ENCODE results near the gene AQP3.
"Not testable (repeated sequence)": the region's sequence is repeated elsewhere in the genome, so short reads cannot be mapped to it uniquely, and the experiment has no call there.

AQP3 gene

GRCh38 chr9:33440609-33441008 is 6.8 kb downstream of the AQP3 start:
- DNase-seq (ENCODE audit: low spot score) = no peak

DNA sequence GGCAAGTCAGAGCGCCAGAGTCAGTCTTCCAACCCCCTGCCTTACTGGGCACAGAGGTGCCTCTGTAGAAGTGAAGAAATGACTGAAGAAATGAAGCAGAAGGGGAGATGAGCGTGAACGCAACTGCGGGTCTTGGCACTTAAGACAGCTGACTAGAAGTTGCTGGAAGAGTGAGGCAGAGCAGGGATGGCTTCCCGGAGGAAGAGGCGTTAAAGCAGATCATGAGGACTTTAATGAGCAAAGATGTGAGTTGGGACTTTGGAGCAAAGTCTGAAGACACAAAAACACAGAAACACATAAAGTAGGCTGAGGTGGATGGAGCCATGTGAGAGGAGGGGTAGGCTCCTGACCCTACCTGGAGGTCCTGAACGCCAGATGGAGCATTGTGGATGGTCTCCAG is 7.2 kb downstream of the AQP3 start:
- no peak for DNase-seq (ENCODE audit: low spot score)

- no peak for DNase-seq (ENCODE audit: low spot score)
These were observed 7.7 kb downstream of the AQP3 start for GRCh38 chr9:33439731-33440130.

DNA sequence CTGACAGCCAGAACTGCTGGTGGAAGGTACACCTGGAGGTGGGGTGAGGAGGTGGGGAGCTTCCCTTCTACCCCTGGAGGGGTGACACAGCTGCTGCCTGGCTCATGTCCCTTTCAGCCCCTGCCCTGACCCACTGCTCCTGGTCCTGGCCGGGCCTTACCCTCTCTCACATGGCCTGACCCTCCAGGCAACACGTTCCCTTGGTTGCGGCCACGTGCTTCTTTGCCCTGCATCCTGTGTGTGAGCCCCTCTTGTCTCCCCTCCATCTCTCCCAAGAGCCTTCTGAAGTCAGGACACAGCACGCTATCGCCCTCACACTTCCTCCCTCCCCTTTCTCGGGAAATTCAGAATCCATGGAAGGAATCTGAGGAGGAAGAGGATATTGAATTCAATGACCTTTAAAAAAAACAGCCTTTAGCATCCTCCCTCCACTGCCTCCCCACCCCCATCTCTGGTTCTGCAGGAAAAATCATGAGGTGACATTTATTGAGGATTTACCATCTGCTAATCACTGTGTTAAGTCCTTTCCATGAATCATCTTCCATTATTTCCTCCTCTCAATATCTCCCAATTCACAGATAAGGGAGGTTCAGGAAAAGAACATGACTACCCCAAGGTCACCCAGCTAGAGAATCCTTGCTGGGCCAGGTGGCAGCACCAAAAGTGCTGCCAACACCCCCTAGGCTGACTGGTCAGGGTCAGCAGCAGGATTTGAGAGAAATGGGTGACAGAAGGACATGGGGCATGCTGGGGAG is 8.3 kb downstream of the AQP3 start:
- DNase-seq (ENCODE audit: low spot score) = no peak

- no peak for DNase-seq (ENCODE audit: low spot score)
These were observed 9.5 kb downstream of the AQP3 start for GRCh38 chr9:33437898-33438297.

GRCh38 chr9:33437205-33437604 is 10.2 kb downstream of the AQP3 start:
- DNase-seq (ENCODE audit: low spot score) = no peak

DNA sequence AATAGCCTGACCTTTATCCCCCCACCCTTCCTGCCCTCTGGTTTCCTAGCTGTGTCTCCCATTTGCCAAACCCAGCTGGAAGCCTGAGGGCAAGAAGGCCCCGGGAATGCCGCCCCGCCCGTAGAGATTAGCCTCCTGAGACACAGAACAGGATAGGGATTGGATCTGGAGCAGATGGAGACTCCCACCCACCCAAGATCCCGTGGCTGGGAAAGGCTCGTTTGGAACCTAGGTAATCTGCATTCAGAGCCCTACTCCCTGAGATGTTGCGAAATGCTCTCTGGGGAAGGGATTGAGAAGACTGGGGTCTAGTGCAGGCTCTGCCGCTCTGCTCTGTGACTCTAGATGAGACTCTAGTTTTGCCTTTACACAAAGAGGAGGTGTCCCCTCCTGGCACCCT is 10.9 kb downstream of the AQP3 start:
- DNase-seq (ENCODE audit: low spot score) = no peak

DNA sequence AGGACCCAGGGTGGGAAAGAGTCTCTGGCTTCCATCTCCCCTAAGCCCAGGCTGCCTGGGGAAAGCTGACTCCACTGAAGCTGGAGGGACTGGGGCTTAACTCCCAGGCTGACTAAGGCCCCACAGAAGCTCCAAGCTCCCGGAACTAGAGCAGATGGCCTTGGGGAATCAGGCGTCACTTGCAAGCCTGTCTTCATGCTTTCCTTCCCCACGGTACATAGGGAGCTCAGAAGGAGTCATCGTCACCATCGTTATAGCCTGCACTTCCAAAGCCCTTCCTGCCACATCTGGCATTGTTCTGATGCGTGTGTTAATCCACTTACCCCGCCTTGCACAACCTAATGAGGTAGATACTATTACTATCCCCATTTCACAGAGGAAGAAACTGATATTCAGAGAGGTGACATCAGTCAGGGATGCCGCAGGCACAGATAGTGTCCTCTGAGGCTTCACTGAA is 11.5 kb downstream of the AQP3 start:
- no peak for DNase-seq (ENCODE audit: low spot score)

DNA sequence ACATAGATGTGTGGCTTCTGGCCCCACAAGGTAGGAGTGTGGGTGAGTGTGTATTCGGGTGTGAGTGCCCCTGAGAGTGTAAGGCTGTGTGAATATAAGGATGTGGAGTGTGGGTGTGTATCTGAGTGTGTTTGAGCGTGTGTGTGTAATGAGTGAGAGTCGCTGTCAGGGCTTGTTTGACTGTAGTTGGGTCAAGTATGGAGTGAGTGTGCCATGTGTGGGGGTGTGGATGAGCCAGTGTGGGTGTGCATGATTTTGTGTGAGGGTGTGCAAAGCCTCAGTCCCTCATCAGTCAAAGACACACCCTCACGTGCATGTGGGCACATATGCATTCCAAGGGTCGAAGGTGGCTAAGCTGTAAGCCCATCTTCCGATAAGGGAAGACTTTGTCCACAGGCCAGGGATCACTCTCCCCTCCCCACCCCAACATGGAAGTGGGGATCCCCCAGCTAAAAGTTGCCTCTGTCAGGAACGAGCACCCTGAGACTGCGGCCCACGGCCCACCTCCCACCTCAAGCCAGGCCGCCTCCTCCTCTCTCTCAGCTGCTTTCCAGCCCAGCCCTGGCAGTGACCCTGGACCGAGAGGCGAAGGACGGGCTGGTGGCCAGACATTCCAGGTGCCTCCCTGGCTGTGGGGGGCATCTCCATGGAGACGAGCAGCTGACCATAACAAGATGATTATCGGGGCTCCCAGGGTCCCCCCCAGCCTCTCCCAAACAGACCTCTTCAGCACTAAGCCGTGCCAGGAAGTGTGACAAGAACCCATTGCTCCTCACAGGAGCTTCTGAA is 12.9 kb downstream of the AQP3 start:
- no peak for DNase-seq (ENCODE audit: low spot score)

DNA sequence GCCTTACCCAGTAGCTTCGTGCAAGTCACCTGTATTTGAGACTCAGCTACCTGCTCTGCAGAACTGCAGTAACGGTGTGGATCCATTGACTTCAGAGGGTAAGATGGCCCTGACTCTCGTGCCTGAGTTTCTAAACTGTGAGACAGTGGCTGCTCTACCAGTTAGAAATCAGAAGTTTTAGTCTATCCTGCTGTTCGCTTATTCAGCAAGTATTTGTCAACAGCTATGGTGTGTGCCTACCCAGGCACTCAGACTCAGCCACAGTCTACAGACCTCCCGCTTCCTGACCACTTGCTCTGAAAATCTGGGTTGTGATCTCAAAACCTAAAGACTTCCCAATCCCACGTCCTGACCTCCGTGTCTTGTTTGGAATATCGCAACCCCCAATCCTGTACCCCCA is 13.5 kb downstream of the AQP3 start:
- DNase-seq (ENCODE audit: low spot score) = no peak

DNA sequence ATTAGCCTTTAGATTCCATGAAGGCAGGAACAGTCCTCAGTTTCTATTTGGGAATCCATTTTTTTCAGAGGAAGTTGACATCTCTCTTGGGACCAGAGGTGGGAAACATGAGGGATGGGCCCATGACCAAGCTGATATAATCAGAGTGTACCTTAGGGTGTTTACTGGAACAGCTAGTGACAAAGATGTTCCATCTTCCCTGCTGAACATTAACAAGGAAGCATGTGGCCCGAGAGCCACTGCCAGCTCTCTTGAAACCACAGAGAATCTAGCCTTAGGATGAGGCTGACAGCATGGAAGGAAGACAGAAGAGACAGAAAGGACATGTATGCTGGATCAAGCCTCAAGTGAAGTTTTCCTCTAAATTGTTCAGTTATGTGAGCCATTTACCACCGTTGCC is 16.0 kb downstream of the AQP3 start:
- no peak for DNase-seq (ENCODE audit: low spot score)

- DNase-seq (ENCODE audit: low spot score) = no peak
These were observed 16.5 kb downstream of the AQP3 start for GRCh38 chr9:33430942-33431341.

DNA sequence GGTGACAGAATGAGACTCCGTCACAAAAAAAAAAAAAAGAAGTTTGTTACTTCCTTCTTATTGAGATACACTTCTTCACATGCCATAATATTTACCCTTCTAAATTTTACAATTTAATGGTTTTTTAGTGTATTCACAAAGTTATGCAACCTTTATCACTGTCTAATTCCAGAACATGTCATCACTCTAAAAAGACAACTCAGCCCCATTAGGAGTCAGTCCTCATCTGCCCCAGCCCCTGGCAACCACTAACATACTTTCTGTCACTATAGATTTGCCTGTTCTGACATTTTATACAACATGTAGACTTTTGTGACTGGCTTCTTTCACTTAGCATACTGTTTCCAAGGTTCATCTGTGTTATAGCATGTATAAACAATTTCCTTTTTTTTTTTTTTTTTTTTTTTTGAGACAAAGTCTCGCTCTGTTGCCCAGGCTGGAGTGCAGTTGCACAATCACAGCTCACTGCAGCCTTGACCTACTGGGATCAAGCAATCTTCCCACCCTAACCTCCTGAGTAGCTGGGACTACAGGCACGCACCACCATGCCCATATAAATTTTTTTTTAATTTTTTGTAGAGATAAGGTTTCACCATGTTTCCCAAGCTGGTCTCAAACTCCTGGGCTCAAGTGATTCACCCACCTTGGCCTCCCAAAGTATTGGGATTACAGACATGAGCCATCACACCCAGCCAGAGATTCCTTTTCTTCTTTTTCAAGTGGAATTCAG is 18.0 kb downstream of the AQP3 start:
- DNase-seq (ENCODE audit: low spot score) = no peak

GRCh38 chr9:33426843-33427293 is 20.5 kb downstream of the AQP3 start:
- DNase-seq (ENCODE audit: low spot score) = no peak

DNA sequence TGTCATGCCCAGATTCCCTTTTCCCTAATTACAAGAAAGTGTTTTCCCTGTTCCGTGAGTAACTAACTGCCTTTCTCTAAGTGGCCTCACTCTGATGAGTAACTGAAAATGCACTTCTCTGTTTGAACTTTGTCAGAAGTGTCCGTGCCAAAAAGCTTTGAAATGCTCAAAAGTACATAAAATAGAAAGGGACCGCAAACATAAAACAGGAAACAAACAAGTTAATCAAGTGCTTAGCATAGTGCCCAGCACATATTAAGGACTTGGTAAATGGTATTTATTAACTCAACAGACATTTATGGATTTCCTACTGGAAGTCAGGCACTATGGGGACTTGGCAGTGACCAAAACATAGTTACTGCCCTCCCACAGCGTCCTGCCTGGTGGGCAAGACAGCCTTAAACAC is 22.3 kb downstream of the AQP3 start:
- DNase-seq (ENCODE audit: low spot score) = no peak

DNA sequence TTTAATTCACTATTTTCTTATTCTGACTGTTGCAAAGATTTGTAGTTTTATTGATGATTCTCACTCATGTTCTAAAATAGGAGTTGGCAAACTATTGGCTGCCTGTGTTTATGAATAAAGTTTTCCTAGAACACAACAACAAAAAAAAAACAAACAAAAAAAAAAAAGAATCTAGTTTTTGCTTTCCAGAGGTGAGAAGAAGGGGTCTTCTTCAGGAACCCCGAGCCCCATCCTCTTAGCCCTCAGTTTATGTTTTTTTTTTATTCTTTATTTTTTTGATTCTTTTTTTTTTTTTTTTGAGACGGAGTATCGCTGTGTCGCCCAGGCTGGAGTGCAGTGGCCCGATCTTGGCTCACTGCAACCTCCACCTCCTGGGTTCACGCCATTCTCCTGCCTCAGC is 22.9 kb downstream of the AQP3 start:
- not testable (repeated sequence) for DNase-seq (ENCODE audit: low spot score)

GRCh38 chr9:33424043-33424442 is 23.4 kb downstream of the AQP3 start:
- DNase-seq (ENCODE audit: low spot score) = not testable (repeated sequence)

- DNase-seq (ENCODE audit: low spot score) = no peak
These were observed 27.6 kb downstream of the AQP3 start for GRCh38 chr9:33419708-33420303.

- DNase-seq (ENCODE audit: low spot score) = no peak
These were observed 29.3 kb downstream of the AQP3 start for GRCh38 chr9:33418090-33418489.

GRCh38 chr9:33416996-33417395 is 30.4 kb downstream of the AQP3 start:
- DNase-seq (ENCODE audit: low spot score) = no peak

DNA sequence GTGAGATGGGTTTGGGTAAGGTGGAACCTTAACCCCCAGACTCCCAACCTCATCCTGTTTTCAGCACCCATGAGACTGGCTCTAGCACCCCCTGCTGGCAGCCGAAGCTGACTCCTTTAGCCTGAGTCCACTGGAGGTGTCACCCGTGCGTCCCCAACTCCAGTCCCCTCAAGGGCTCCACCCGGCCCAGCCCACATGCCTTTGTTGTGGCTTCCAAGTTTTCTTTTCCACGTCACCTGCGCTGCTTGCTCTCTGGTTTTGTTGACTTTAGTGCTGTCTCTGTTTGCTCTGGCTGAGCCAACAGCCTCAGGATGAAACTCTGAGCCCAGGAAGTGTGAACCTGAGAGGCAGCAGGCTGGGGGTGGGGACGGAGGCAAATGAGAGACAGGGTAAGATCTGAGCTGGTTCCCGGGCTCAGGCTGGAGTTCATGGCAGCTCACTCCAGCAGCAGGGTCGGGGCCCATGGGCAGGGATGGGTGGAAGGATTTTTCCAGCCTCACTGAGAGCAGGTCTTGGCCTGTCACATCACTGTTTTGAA is 31.8 kb downstream of the AQP3 start:
- DNase-seq (ENCODE audit: low spot score) = peak; percentile 28

DNA sequence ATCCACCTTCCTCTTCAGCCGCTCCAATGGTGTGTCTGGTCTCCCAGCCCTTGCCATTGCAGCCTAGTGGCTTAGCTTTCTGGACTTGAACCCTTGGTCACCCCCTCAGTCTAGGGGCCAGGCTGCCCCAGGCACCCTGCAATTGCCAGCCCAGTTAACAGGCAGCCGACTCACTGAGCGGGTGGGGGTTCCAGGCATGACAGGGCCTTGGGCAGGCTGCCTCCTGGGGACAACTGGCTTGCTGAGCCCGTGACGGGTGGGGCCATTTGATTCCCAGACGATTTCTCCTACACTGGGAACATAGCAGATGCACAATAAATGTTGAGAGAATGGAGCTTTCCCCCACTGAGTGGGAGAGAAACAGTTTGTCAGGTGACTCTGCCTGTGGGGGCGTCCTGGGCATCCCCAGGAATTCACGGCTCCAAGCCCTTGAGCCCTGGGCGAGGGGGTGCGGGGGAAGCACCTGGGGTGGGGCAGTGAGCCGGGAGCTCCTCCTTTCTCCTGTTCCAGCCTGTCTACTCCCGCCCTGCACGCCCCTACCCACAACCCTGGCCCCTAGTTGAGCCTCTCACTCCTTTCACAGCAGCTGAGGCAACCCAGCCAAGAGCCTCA is 32.4 kb downstream of the AQP3 start:
- no peak for DNase-seq (ENCODE audit: low spot score)

Data from COLO829 (cell line).